Ectodermal cell (in vitro differentiated cells): ENCODE results near the gene RPS5.

Experiments used
- H3K27ac ChIP-seq: 2 replicates; pipeline ENCODE4 v1.7.0; 2013; ENCODE audit warnings: mild to moderate bottlenecking, low read depth, low read length; ENCODE audit not compliant: insufficient read depth, poor library complexity, severe bottlenecking
- H3K27me3 ChIP-seq: 2 replicates; pipeline ENCODE4 v1.7.0; 2013; ENCODE audit warnings: mild to moderate bottlenecking, low read length; ENCODE audit not compliant: insufficient read depth, control insufficient read depth, poor library complexity, severe bottlenecking
- H3K36me3 ChIP-seq: one replicate; pipeline ENCODE4 v1.7.0; 2013; ENCODE audit warnings: low read length; ENCODE audit not compliant: control insufficient read depth, insufficient read depth
- H3K4me1 ChIP-seq: one replicate; pipeline ENCODE4 v1.7.0; 2013; ENCODE audit warnings: low read length; ENCODE audit not compliant: control insufficient read depth, insufficient read depth
- H3K4me3 ChIP-seq: 2 replicates; pipeline ENCODE4 v1.7.0; 2013; ENCODE audit warnings: low read depth, low read length, control low read depth; ENCODE audit not compliant: insufficient read depth
- H3K9me3 ChIP-seq: 2 replicates; pipeline ENCODE4 v1.7.0; 2013; ENCODE audit warnings: mild to moderate bottlenecking, low read length, moderate library complexity; ENCODE audit not compliant: control insufficient read depth
- WGBS, 2 experiments: methylation state at CpG; one replicate each; pipeline ENCODE4 v1.1.7; 2013; ENCODE audit warnings: missing lambda C conversion rate in 2 of 2; 5-methylcytosine and 5-hydroxymethylcytosine counted together

Gene RPS5

DNA sequence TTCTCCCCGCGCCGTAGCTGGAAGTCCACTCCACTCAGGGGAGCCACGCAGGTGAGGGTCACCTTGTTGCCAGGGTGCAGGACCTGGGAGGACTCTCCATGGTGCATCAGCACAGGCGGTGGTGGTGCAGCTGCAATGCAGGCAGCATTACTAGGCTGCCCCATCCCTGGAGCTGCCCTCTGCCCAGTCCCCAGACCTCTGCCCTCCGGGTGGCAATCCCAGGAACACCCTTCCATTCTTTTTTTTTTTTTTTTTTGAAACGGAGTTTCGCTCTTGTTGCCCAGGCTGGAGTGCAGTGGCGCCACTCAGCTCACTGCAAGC, 35.6 kb upstream of the RPS5 start:
- no peaks in the 10 kb centered on the region for H3K36me3 ChIP-seq
- H3K27me3 ChIP-seq = peaks cover 15% of the 10 kb centered on the region
- 91 to 94% methylated on average over 9 of the region's 9 CpGs for WGBS, 2 experiments
- H3K9me3 ChIP-seq = no peaks in the 10 kb centered on the region
- no peak overlapping the region for H3K4me3 ChIP-seq
- H3K27ac ChIP-seq = no peak overlapping the region
- H3K4me1 ChIP-seq = no peaks in the 10 kb centered on the region

DNA sequence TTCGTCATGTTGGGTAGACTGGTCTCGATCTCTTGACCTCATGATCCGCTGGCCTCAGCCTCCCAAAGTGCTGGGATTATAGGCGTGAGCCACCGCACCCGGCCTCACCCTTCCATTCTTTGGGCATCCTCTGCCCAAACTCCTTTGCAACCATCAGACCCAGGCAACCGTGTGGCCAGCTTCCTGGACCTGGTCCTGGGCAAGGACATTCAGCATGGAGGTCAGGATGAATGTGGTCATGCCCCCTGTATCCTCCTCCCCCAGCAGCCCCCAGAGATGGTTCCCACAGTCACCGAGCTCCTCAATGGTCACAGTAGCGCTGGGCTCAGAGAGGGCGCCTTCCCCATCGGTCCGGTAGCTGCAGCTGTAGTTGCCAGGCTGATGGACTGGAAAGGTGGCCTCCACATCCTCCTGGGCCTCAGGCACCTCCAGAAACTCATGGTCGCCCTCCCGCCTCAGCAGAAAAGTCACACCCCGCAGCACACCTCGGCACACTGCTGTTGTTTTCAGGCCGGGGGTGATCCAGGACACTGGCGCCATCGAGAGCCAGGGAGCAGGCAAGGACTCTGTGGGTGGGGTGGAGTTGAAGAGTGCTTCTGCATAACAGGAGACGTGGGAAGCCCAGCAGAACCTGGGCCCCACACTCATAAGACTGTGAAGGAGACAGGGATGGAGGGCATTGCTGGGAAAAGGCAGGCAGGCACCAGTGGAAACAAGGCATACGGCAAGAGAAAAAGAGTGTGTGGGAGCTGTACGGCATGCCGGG, 34.9 kb upstream of the RPS5 start:
- peaks cover 8% of the 10 kb centered on the region for H3K27me3 ChIP-seq
- no peak overlapping the region for H3K27ac ChIP-seq
- H3K36me3 ChIP-seq = no peaks in the 10 kb centered on the region
- no peaks in the 10 kb centered on the region for H3K4me1 ChIP-seq
- H3K4me3 ChIP-seq = no peak overlapping the region
- H3K9me3 ChIP-seq = no peaks in the 10 kb centered on the region
- WGBS, 2 experiments = 87 to 90% methylated on average over 23 of the region's 23 CpGs

DNA sequence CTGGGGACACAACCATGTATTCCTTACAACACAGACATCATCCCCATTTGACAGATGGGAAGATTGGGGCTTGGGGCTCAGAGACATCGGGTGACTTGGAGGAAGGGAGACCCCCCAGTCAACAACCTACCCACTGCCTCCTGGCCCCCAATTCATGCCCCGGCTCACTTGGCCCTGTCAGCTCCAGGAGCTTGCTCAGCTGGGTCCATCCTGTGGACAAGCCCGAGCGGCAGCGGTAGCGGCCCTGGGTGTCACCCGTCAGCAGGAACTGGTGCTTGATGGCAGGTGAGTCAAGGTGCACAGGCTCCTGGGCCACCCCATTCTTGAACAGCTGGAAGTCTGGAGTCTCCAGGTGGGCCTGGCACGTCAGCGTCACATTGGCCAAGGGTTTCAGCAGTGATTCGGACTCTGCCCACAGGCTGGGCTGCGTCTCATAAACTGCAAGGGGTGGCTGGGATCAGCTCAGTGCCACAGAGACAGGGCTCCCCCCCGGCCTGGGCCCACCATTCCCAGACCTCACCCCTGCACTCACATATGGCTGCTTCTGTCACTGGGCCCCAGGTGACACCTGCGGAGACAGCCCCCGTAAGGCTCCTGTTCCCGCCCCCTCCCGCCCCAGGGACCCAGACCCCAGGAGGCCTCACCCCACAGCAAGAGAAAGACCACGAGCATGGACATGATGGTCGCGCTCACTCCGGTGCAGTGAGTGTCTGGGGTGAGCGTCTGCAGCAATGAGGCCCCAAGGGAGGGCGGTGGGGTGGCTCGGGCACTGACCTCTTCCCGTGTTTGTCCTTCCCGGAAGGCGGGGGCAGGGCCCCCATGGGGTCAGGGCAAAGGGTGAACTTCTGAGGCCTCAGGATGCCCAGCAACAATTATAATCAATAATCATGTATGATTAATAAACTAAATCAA, 34.1 kb upstream of the RPS5 start, which contains the start of gene A1BG:
A1BG (minus strand) TSS at position 733 of the 912 bp plus-strand sequence; CDS start at position 678, 55 bp downstream.
- Histone ChIP-seq H3K4me3 (no peak within 1 kb of the TSS), H3K36me3 (no peaks in the 10 kb centered on the region), H3K27ac (no peak within 1 kb of the TSS), H3K9me3 (no peaks in the 10 kb centered on the region), H3K4me1 (no peaks in the 10 kb centered on the region), H3K27me3 (peaks cover 5% of the 10 kb centered on the region)
- WGBS, 2 experiments = 91 to 93% methylated on average over 26 of the region's 26 CpGs

DNA sequence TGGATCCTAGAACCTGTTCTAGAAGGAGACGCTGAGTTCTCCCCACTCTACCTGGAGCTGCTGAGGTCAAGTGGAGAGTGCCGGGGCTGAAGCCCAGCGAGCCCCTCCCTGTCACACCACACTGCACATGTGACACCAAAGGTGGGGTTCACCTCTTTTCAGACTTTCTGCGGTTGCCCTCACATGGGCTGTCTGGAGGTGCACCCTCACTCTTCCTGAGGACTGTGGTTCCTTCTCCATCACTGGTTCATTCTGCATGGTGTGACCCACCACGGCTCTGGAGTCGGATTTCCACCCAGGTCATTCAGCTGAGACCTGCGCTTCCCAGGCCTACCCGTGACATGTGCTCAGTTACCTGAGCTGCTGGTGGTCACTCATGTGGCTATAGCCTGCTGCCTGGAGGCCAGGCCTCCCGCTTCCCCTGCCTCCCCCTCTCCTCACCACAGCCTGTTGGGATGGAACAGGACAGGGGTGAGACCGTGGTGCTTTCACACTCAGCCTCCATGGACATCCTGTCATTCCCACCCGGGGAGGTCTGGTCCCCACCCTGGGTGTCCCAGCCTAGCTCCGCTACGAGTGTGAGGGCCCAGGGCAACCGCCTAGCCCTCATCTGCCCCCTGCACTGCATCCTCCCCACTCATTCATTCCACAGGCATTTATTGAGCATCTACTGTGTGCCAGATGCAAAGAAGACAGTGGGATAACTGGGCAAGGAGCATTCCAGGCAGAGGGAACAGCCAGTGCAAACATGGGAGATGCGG, 33.2 kb upstream of the RPS5 start:
- H3K4me3 ChIP-seq = no peak overlapping the region
- no peaks in the 10 kb centered on the region for H3K4me1 ChIP-seq
- 93 to 96% methylated on average over 15 of the region's 15 CpGs for WGBS, 2 experiments
- H3K9me3 ChIP-seq = no peaks in the 10 kb centered on the region
- no peaks in the 10 kb centered on the region for H3K36me3 ChIP-seq
- H3K27me3 ChIP-seq = no peaks in the 10 kb centered on the region
- no peak overlapping the region for H3K27ac ChIP-seq

DNA sequence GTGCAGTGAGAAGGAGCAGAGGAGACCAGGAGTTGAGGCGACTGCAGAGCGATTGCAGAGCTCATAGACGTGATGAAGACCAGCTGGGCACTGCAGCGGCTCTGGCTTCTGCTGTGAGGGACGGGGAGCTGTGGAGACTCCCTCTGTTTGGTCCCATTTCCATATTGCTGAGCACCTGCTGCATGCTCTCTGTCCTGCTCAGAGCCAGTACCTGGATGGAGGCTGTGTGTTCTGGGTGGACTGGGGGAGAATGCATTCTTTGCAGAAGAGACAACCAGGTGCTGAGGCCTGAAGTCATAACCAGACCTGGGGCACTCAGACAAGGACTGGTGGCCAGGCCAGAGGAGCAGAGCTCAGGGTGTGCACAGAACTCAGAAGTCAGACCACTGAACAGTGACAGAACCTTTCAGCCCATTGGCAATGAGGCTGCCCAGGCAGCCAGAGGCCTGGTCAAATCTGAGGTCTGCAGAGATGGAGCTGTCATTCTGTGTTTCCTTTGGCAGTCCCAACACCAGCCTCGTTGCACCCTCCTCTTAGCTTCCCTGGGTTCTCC, 32.5 kb upstream of the RPS5 start:
- Histone ChIP-seq H3K36me3 (no peaks in the 10 kb centered on the region), H3K4me1 (no peaks in the 10 kb centered on the region), H3K4me3 (no peak overlapping the region), H3K9me3 (no peaks in the 10 kb centered on the region), H3K27me3 (no peaks in the 10 kb centered on the region), H3K27ac (no peak overlapping the region)
- 93 to 95% methylated on average over 6 of the region's 6 CpGs for WGBS, 2 experiments

DNA sequence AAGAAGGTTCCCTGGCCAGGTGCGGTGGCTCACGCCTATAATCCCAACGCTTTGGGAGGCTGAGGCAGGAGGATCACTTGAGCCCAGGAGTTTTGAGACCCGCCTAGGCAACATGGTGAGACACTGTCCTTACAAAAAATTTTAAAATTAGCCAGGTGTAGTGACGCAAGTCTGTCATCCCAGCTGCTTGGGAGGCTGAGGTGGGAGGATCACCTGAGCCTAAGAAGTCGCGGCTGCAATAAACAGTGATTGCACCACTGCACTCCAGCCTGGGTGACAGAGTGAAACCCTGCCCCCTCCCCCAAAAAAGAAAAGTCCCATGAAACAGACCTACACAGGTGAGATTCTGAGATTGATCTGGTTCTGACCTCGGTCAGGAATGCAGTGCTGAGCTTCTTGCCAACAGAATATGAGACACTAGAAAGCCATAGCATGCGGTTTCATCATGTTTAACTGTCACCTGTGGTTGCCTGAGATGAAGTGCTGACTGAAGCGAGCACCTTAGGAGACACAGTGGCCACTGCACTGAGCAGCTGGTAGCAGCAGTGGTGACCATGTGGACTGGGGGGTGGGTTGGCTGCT, 31.8 kb upstream of the RPS5 start:
- Histone ChIP-seq H3K36me3 (no peaks in the 10 kb centered on the region), H3K27me3 (no peaks in the 10 kb centered on the region), H3K9me3 (no peaks in the 10 kb centered on the region), H3K27ac (no peak overlapping the region), H3K4me3 (no peak overlapping the region), H3K4me1 (no peaks in the 10 kb centered on the region)
- WGBS, 2 experiments = 92 to 95% methylated on average over 10 of the region's 10 CpGs

DNA sequence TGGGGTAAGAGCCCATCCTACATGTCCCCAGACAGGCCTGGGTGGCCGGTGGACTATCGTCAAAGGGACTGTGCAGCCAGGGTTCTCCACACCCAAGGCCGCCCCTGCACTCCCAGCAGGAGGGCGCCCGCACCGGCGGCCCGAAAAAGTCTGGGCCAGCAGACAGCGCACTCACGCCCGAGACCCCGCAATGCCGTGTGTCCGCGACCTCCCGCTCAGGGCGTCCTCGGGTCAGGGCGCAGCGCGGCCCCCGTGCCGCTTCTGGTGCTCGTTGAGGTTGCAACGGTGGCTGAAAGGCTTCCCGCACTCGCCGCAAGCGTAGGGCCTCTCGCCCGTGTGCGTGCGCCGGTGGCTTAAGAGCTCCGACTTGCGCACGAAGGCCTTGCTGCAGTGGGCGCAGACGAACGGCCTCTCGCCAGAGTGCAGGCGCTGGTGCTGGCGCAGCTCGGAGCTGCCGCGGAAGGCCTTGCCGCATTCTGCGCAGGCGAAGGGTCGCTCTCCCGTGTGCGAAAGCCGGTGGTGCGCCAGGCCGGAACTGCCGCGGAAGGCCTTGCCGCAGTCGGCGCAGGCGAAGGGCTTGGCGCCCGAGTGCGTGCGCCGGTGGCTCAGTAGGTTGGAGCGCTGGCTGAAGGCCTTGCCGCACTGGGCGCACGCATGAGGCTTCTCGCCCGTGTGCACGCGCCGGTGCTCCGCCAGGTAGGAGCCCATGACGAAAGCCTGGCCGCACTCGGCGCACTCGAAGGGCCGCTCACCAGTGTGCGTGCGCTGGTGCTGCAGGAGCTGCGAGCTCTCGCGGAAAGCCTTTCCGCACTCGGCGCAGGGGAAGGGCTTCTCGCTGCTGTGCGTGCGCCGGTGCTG, 30.9 kb upstream of the RPS5 start:
- Histone ChIP-seq H3K9me3 (no peaks in the 10 kb centered on the region), H3K27ac (no peak overlapping the region), H3K4me1 (peaks cover 2% of the 10 kb centered on the region), H3K27me3 (no peaks in the 10 kb centered on the region), H3K4me3 (no peak overlapping the region), H3K36me3 (no peaks in the 10 kb centered on the region)
- 96% methylated on average over 94 of the region's 94 CpGs for WGBS, 2 experiments

DNA sequence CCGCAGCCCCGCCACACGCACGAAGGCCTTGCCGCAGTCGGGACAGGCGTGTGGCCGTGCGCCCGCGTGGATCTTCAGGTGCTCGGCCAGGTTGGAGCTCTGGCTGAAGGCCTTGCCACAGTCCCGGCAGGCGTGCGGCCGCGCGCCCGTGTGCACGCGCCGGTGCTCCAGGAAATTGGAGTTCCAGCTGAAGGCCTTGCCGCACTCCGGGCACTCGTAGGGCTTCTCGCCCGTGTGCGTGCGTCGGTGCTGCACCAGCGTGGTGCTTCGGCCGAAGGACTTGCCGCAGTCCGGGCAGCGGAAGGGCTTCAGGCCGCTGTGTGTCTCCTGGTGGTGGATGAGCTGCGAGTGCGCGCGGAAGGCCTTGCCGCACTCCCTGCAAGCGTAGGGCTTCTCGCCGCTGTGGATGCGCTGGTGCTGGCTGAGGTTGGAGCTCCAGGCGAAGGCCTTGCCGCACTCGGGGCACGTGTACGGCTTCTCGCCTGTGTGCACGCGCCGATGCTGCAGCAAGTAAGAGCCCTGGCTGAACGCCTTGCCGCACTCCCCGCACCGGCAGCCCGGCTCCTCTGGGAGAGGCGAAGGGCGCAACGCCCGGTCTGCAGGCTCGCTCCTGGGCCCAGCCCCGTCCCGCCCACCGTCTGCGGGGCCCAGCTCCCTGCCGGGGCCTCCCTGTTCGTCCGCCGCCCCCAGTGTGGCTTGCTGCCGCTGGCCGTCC, 30.1 kb upstream of the RPS5 start:
- Histone ChIP-seq H3K27ac (no peak overlapping the region), H3K36me3 (no peaks in the 10 kb centered on the region), H3K4me3 (no peak overlapping the region), H3K4me1 (peaks cover 6% of the 10 kb centered on the region), H3K9me3 (no peaks in the 10 kb centered on the region), H3K27me3 (no peaks in the 10 kb centered on the region)
- 94 to 95% methylated on average over 75 of the region's 75 CpGs for WGBS, 2 experiments
